Endothelial cell of umbilical vein (primary cell): Measurements from ENCODE around the gene OSBPL5. TPM values are rescaled to one million over a fixed set of nuclear protein-coding genes. Genes with fewer than 3 reads are reported as not detected.

Source experiments
- BruUV-seq: library from RNA; stranded (reverse); fragments of 400-500 nt; replicated peaks from 2 replicates; lab custom pipeline; 2021; lab: Mats Ljungman, UMichigan
- CTCF ChIA-PET: fragments of 300-600, 350-600 bp; sonication (Branson Sonifier 250); formaldehyde crosslinking; loops from one replicate; lab custom pipeline; 2021; ENCODE audit warnings: antibody characterized with exemption, inconsistent platforms; lab: Charles Lee
- POLR2A ChIA-PET: fragments of 300-600, 350-600 bp; sonication (Branson Sonifier 250); formaldehyde crosslinking; loops from one replicate; lab custom pipeline; 2021; ENCODE audit warnings: antibody characterized with exemption, inconsistent platforms; lab: Charles Lee
- DNase-seq: peaks from one replicate; pipeline ENCODE4 v3.0.0-alpha.2; 2011; ENCODE audit warnings: low read depth, low spot score
- FAIRE-seq: peaks from 2 replicates; lab custom pipeline; 2011; peaks lifted over from hg19 to GRCh38; lab: Jason Lieb, UNC
- H2AFZ ChIP-seq: 2 replicates; pipeline ENCODE4 v1.6.0; 2012; ENCODE audit warnings: low read depth, low read length, control low read depth, inconsistent platforms
- H3K27ac ChIP-seq: 2 replicates; pipeline ENCODE4 v1.5.1; 2011; ENCODE audit warnings: low read depth, mild to moderate bottlenecking, control low read depth, low read length, moderate library complexity; ENCODE audit not compliant: insufficient read depth
- H3K27me3 ChIP-seq, 2 experiments: 2 replicates each; pipeline versions ENCODE4 v1.6.0 to v1.6.1; 2011; ENCODE audit warnings: low read length in 2 of 2, mixed read lengths in 1 of 2; ENCODE audit not compliant: control insufficient read depth in 2 of 2, insufficient read depth in 2 of 2
- H3K36me3 ChIP-seq, 2 experiments: 2 replicates in 1 of 2; 3 replicates in 1 of 2; pipeline ENCODE4 v1.5.1; 2011; ENCODE audit warnings: low read length in 2 of 2, mild to moderate bottlenecking in 1 of 2, moderate library complexity in 1 of 2; ENCODE audit not compliant: control insufficient read depth in 2 of 2, insufficient read depth in 2 of 2; ENCODE audit errors: extremely low read depth in 1 of 2
- H3K4me1 ChIP-seq: 3 replicates; pipeline ENCODE4 v1.5.1; 2011; ENCODE audit warnings: mild to moderate bottlenecking, low read length; ENCODE audit not compliant: control insufficient read depth, insufficient read depth; ENCODE audit errors: extremely low read depth
- H3K4me2 ChIP-seq: 2 replicates; pipeline ENCODE4 v1.6.1; 2011; ENCODE audit warnings: low read length, control low read depth, mixed read lengths; ENCODE audit not compliant: insufficient read depth
- H3K4me3 ChIP-seq, 3 experiments: fragments of 200-600 bp in 1 of 3; sonication (generic), shearing (Covaris generic) in 1 of 3; replicated peaks in 1 of 3; 2 replicates each; pipeline ENCODE4 v1.5.1; 2011 to 2016; ENCODE audit warnings: control low read depth in 3 of 3, low read length in 3 of 3, mild to moderate bottlenecking in 2 of 3, inconsistent platforms in 1 of 3, low read depth in 1 of 3, moderate library complexity in 1 of 3; ENCODE audit not compliant: insufficient read depth in 1 of 3
- H3K79me2 ChIP-seq: 2 replicates; pipeline ENCODE4 v1.6.0; 2012; ENCODE audit warnings: low read length, inconsistent platforms; ENCODE audit not compliant: control insufficient read depth, insufficient read depth
- H3K9ac ChIP-seq: replicated peaks from 2 replicates; pipeline ENCODE3; 2011; ENCODE audit warnings: low read length, control low read depth; ENCODE audit not compliant: insufficient read depth; ENCODE audit errors: extremely low read depth
- H3K9me1 ChIP-seq: replicated peaks from 3 replicates; pipeline ENCODE4 v1.6.0; 2011; ENCODE audit warnings: mild to moderate bottlenecking, low read length; ENCODE audit not compliant: control insufficient read depth, insufficient read depth; ENCODE audit errors: extremely low read depth
- H3K9me3 ChIP-seq: replicated peaks from 2 replicates; pipeline ENCODE4 v1.5.1; 2012; ENCODE audit warnings: low read length, inconsistent platforms; ENCODE audit not compliant: control insufficient read depth, insufficient read depth
- H4K20me1 ChIP-seq: replicated peaks from 2 replicates; pipeline ENCODE3; 2011; ENCODE audit warnings: mild to moderate bottlenecking, low read length; ENCODE audit not compliant: control insufficient read depth, insufficient read depth; ENCODE audit errors: extremely low read depth
- CTCF ChIP-seq, 2 donors: IDR thresholded peaks; 1 replicate in 1 of 2; 2 replicates in 1 of 2; pipeline ENCODE4 v1.5.1; 2011; ENCODE audit warnings: low read length in 2 of 2, mild to moderate bottlenecking in 2 of 2, moderate library complexity in 2 of 2, control low read depth in 1 of 2, inconsistent platforms in 1 of 2, low read depth in 1 of 2; ENCODE audit not compliant: insufficient read depth in 1 of 2; ENCODE audit errors: extremely low read depth in 1 of 2
- EZH2 ChIP-seq: IDR thresholded peaks from 2 replicates; pipeline ENCODE4 v1.6.1; 2012; ENCODE audit warnings: borderline replicate concordance, low read depth, mild to moderate bottlenecking, moderate library complexity, low read length, inconsistent platforms; ENCODE audit not compliant: severe bottlenecking
- FOS ChIP-seq: IDR thresholded peaks from 2 replicates; pipeline ENCODE4 v1.6.1; 2011; ENCODE audit warnings: mild to moderate bottlenecking, low read length, moderate library complexity, borderline replicate concordance; ENCODE audit not compliant: insufficient read depth
- GATA2 ChIP-seq: IDR thresholded peaks from 2 replicates; pipeline ENCODE4 v1.7.0; 2011; ENCODE audit warnings: low read depth, mild to moderate bottlenecking, moderate library complexity, mixed read lengths, low read length; ENCODE audit not compliant: insufficient read length, insufficient read depth
- JUN ChIP-seq: IDR thresholded peaks from 2 replicates; pipeline ENCODE4 v1.6.1; 2011; ENCODE audit warnings: borderline replicate concordance, low read depth; ENCODE audit not compliant: insufficient read length, insufficient read depth
- MYC ChIP-seq: IDR thresholded peaks from one replicate; pipeline ENCODE4 v1.6.1; 2011; ENCODE audit warnings: mild to moderate bottlenecking, low read depth, low read length
- POLR2A ChIP-seq: IDR thresholded peaks from 2 replicates; pipeline ENCODE4 v1.6.1; 2012; ENCODE audit warnings: low read depth, mild to moderate bottlenecking, control low read depth, low read length
- POLR2AphosphoS5 ChIP-seq: IDR thresholded peaks from 2 replicates; pipeline ENCODE4 v1.6.1; 2012; ENCODE audit warnings: low read depth, mild to moderate bottlenecking, control low read depth, low read length, moderate library complexity; ENCODE audit not compliant: insufficient read depth
- dilution Hi-C: fragments of 300-500 bp; cut with MboI; formaldehyde crosslinking; loops from one replicate; pipeline ENCODE4 v1.15.0; 2019; ENCODE audit warnings: low sequenced_read_pairs; ENCODE audit not compliant: extremely low pct_ligation_motif_present
- intact Hi-C: fragments of 100-400 bp; cut with micrococcal nuclease; formaldehyde crosslinking; loops from one replicate; pipeline ENCODE4 v1.10.0; 2022
- polyA plus RNA-seq, 4 experiments: library from polyadenylated mRNA; depleted of rRNA in 3 of 4; stranded (reverse) in 3 of 4; unstranded in 1 of 4; fragments of >200 nt; gene quantifications; 2 replicates each; pipeline versions ENCODE4 v1.2.1 to v1.2.3, GENCODE V29; 2011 to 2012; ENCODE audit warnings: missing spikeins in 1 of 4
- total RNA-seq: library from RNA; stranded (reverse); gene quantifications from 2 replicates; pipeline ENCODE4 v1.2.3, GENCODE V29; 2021
- TF ChIP-seq, protein P1 (sequence below): IDR thresholded peaks from 2 replicates; pipeline ENCODE4 v1.6.1; 2011; ENCODE audit not compliant: insufficient read depth, insufficient read length

Gene OSBPL5
- total and polyA plus RNA-seq, 2 donors (not counting 3 experiments of a cell fraction or from before 2014, with no cell fraction given), result 8.7 to 37.7 TPM

DNA sequence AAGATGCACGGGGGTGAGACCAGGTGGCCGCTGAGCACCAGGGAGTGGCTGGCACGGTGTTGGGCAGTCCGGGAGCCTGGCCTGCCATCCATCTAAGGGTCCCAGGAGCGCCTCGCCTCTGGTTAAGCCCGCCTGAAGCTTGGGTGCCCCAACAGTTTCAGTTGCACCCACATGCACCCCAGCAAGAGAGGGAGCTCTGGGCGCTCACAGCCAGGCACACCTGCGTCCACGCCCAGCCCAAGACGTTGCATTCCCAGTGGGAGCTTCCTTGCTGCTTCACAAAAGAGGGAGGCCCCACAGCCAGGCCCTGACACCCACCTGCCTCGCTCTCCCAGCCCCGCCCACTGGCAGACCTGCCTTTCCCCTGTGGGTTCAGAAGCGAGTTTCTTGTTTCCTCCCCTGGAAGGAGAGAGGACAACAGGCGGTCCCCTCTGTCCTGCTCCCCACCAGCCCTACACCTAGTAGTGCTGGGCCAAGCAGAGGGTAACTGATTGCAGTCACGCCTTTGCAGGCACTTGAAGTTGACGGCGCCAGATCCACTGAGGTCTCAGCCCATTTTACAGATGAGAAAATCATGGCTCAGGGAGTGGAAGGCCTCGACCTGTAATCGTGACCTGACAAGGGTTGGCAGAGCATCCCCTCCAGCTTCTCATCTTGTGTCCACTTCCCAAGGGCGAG is 35.4 kb downstream of the OSBPL5 start:
- H3K9me3 ChIP-seq, result no peaks in the 10 kb centered on the region
- no peak overlapping the region for H2AFZ ChIP-seq
- ChIA-PET CTCF (interaction anchor here (0.6 to 2.8 kb wide), 4 partner anchors 14 to 279 kb away, joined by 3 to 8 read pairs (median 3); no protein-coding TSS in a partner anchor), POLR2A (no interaction called here)
- no TSS peak for BruUV-seq
- no peak for TF ChIP-seq MYC
- TF ChIP-seq FOS, result no peak
- TF ChIP-seq CTCF (IDR thresholded peaks at IDR 0.05; ENCODE audit: extremely low read depth in 1 of 2, insufficient read depth in 1 of 2, low read depth in 1 of 2, low read length in 2 of 2), result no peak
- no peak for DNase-seq
- no peak for FAIRE-seq
- dilution Hi-C loops (no loop called here), intact Hi-C loops (no loop called here)
- H3K79me2 ChIP-seq, result no peaks in the 10 kb centered on the region
- no peaks in the 10 kb centered on the region for H3K27me3 ChIP-seq
- H3K4me1 ChIP-seq, result peaks cover 16% of the 10 kb centered on the region
- H3K4me2 ChIP-seq, result no peak overlapping the region
- H3K27ac ChIP-seq, result no peak overlapping the region
- H3K9ac ChIP-seq, result no peak overlapping the region
- H4K20me1 ChIP-seq, result no peaks in the 10 kb centered on the region
- no peaks in the 10 kb centered on the region for H3K36me3 ChIP-seq
- H3K9me1 ChIP-seq, result no peaks in the 10 kb centered on the region
- no peak overlapping the region for H3K4me3 ChIP-seq

DNA sequence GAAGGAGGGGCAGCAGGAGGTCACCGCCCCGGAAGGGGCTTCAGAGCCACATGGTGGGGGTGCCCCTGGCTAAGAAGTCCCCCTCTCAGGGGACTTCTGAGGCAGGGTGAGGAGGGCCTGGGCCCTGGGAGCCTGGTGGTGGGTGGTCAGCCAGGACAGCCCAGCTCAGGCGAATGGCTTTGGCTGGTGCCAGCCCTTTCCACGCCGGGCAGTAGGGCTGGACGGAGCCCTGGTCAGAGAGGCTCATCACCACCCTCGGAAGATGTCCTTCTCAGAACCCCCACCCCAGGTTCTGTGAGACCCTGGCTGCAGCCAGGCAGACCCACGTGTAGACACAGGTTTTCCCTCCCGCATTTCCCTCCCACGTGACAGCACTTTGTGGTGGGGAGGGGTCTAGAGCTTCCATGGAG is 35.9 kb downstream of the OSBPL5 start:
- CTCF ChIA-PET, result interaction anchor here (1.4 to 2.8 kb wide), 2 partner anchors 14 to 38 kb away, joined by 3 to 8 read pairs; no protein-coding TSS in a partner anchor
- no peak for DNase-seq
- no peak overlapping the region for H3K9ac ChIP-seq
- FAIRE-seq, result no peak
- H3K36me3 ChIP-seq, result no peaks in the 10 kb centered on the region
- POLR2A ChIA-PET, result no interaction called here
- no peaks in the 10 kb centered on the region for H4K20me1 ChIP-seq
- no peaks in the 10 kb centered on the region for H3K9me3 ChIP-seq
- no peak overlapping the region for H2AFZ ChIP-seq
- dilution Hi-C loops, result no loop called here
- no peak overlapping the region for H3K4me2 ChIP-seq
- no peaks in the 10 kb centered on the region for H3K79me2 ChIP-seq
- H3K4me1 ChIP-seq, result peaks cover 21% of the 10 kb centered on the region
- H3K9me1 ChIP-seq, result no peaks in the 10 kb centered on the region
- BruUV-seq, result no TSS peak
- H3K27ac ChIP-seq, result no peak overlapping the region
- H3K27me3 ChIP-seq, result no peaks in the 10 kb centered on the region
- H3K4me3 ChIP-seq, result no peak overlapping the region
- intact Hi-C loops, result no loop called here
- TF ChIP-seq EZH2 (no peak), GATA2 (no peak), POLR2A (no peak), POLR2AphosphoS5 (no peak), MYC (no peak), FOS (no peak), JUN (no peak)
- TF ChIP-seq, protein P1, sequence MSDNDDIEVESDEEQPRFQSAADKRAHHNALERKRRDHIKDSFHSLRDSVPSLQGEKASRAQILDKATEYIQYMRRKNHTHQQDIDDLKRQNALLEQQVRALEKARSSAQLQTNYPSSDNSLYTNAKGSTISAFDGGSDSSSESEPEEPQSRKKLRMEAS, result no peak
